HepG2 (cell line): Measurements from ENCODE around the gene SUMO4. TPM values are rescaled to one million over a fixed set of nuclear protein-coding genes. Genes with fewer than 3 reads are reported as not detected.

Experiments used
- ATAC-seq: fragments of 200-7000 bp; cut with Tn5 transposase; 3 replicates; pipeline ENCODE4 v1.9.1; 2020; ENCODE audit warnings: mild to moderate bottlenecking, moderate library complexity
- BruUV-seq: library from RNA; stranded (reverse); fragments of 400-500 nt; replicated peaks from 2 replicates; lab custom pipeline; 2021; lab: Mats Ljungman, UMichigan
- CTCF ChIA-PET: fragments of 300-600 bp; formaldehyde crosslinking; extraction: SDS; loops from one replicate; lab custom pipeline; 2021; ENCODE audit warnings: low total read pairs, inconsistent platforms, low intra/inter-chr PET ratio; lab: Yijun Ruan, JAX
- POLR2A ChIA-PET: fragments of 350-600 bp; sonication (Branson Sonifier 250); formaldehyde crosslinking; loops from one replicate; lab custom pipeline; 2020; ENCODE audit warnings: antibody characterized with exemption, inconsistent platforms; lab: Yijun Ruan, JAX
- DNase-seq: peaks from one replicate; pipeline ENCODE4 v3.0.0-alpha.2; 2015; ENCODE audit warnings: low spot score
- FAIRE-seq: peaks from 3 replicates; lab custom pipeline; 2011; peaks lifted over from hg19 to GRCh38; lab: Jason Lieb, UNC
- H2AFZ ChIP-seq: one replicate; pipeline ENCODE4 v1.6.1; 2011; ENCODE audit warnings: low read length, inconsistent platforms
- H3K27ac ChIP-seq: fragments of 300-600 bp; 3 replicates; pipeline ENCODE4 v1.8.0; 2011; ENCODE audit warnings: mixed run types, mild to moderate bottlenecking, mixed read lengths, low read length, inconsistent platforms; ENCODE audit not compliant: insufficient read depth; ENCODE audit errors: extremely low read length
- H3K27me3 ChIP-seq, 2 experiments: fragments of 200-600 bp in 1 of 2; 2 replicates in 1 of 2; 3 replicates in 1 of 2; pipeline versions ENCODE4 v1.6.0 to v1.8.0; 2011; ENCODE audit warnings: low read length in 2 of 2, mild to moderate bottlenecking in 2 of 2, moderate library complexity in 2 of 2, inconsistent platforms in 1 of 2; ENCODE audit not compliant: insufficient read depth in 2 of 2, control insufficient read depth in 1 of 2
- H3K36me3 ChIP-seq, 2 experiments: fragments of 200-600 bp in 1 of 2; replicated peaks in 1 of 2; 2 replicates in 1 of 2; 3 replicates in 1 of 2; pipeline versions ENCODE4 v1.5.1 to v1.8.0; 2011; ENCODE audit warnings: low read length in 2 of 2, inconsistent platforms in 1 of 2; ENCODE audit not compliant: insufficient read depth in 2 of 2, control insufficient read depth in 1 of 2
- H3K4me1 ChIP-seq: 2 replicates; pipeline ENCODE4 v1.5.1; 2012; ENCODE audit warnings: low read length, inconsistent platforms; ENCODE audit not compliant: insufficient read depth
- H3K4me2 ChIP-seq: 2 replicates; pipeline ENCODE4 v1.6.0; 2011; ENCODE audit warnings: low read depth, low read length, inconsistent platforms
- H3K4me3 ChIP-seq, 3 experiments: fragments of 200-600 bp in 1 of 3; sonication (generic), shearing (Covaris generic) in 1 of 3; replicated peaks in 1 of 3; 2 replicates each; pipeline ENCODE4 v1.5.1; 2011 to 2016; ENCODE audit warnings: low read length in 3 of 3, inconsistent platforms in 2 of 3, low read depth in 2 of 3, mild to moderate bottlenecking in 2 of 3, control low read depth in 1 of 3, mixed read lengths in 1 of 3; ENCODE audit not compliant: insufficient read depth in 1 of 3
- H3K79me2 ChIP-seq: one replicate; pipeline ENCODE4 v1.6.1; 2011; ENCODE audit warnings: low read length, inconsistent platforms; ENCODE audit not compliant: insufficient read depth
- H3K9ac ChIP-seq: 2 replicates; pipeline ENCODE4 v1.6.0; 2011; ENCODE audit warnings: mild to moderate bottlenecking, low read depth, low read length, inconsistent platforms; ENCODE audit not compliant: insufficient read depth
- H3K9me3 ChIP-seq: 2 replicates; pipeline ENCODE4 v1.5.1; 2012; ENCODE audit warnings: mild to moderate bottlenecking, low read length
- H4K20me1 ChIP-seq: 2 replicates; pipeline ENCODE4 v1.6.0; 2011; ENCODE audit warnings: inconsistent platforms, mild to moderate bottlenecking, low read length, moderate library complexity; ENCODE audit not compliant: insufficient read depth
- HCFC1 ChIP-seq: fragments of 150-350 bp; IDR thresholded peaks from 2 replicates; pipeline ENCODE4 v1.6.1; 2014; ENCODE audit warnings: low read depth, low read length
- KDM6A ChIP-seq: IDR thresholded peaks from 2 replicates; pipeline ENCODE4 v1.6.1; 2016; ENCODE audit warnings: low read depth
- MAZ ChIP-seq, 2 experiments: sonication (generic) in 1 of 2; formaldehyde crosslinking in 1 of 2; IDR thresholded peaks; 2 replicates each; pipeline versions ENCODE4 v1.5.0 to v1.6.1; 2012 to 2020; ENCODE audit warnings: low read depth in 2 of 2, mild to moderate bottlenecking in 2 of 2, borderline replicate concordance in 1 of 2, improper control_type of control experiment in 1 of 2, low read length in 1 of 2, missing genetic modification reagents in 1 of 2, moderate library complexity in 1 of 2
- NPAS2 ChIP-seq: sonication (generic); formaldehyde crosslinking; IDR thresholded peaks from 2 replicates; pipeline ENCODE4 v1.8.0; 2022; ENCODE audit warnings: mild to moderate bottlenecking, missing genetic modification reagents, borderline replicate concordance
- NR2F2 ChIP-seq: IDR thresholded peaks from 2 replicates; pipeline ENCODE4 v1.6.1; 2012; ENCODE audit warnings: low read depth, inconsistent platforms, borderline replicate concordance
- NR2F6 ChIP-seq, 2 experiments: IDR thresholded peaks; 2 replicates each; pipeline ENCODE4 v1.6.1; 2016; ENCODE audit warnings: antibody characterized with exemption in 1 of 2, mild to moderate bottlenecking in 1 of 2
- REPIN1 ChIP-seq: sonication (generic); formaldehyde crosslinking; IDR thresholded peaks from 2 replicates; pipeline ENCODE4 v1.8.0; 2022; ENCODE audit warnings: missing genetic modification reagents, low read depth, mild to moderate bottlenecking, borderline replicate concordance
- RXRB ChIP-seq: IDR thresholded peaks from 2 replicates; pipeline ENCODE4 v1.6.1; 2016; ENCODE audit warnings: borderline replicate concordance, missing genetic modification reagents, missing compliant biosample characterization
- TFDP1 ChIP-seq: IDR thresholded peaks from 2 replicates; pipeline ENCODE4 v1.6.1; 2016; ENCODE audit warnings: missing compliant biosample characterization, missing genetic modification reagents, borderline replicate concordance
- TSC22D2 ChIP-seq: sonication (generic); formaldehyde crosslinking; IDR thresholded peaks from 2 replicates; pipeline ENCODE4 v1.5.1; 2020; ENCODE audit warnings: missing genetic modification reagents, mild to moderate bottlenecking, borderline replicate concordance
- ZMAT3 ChIP-seq: sonication (generic); formaldehyde crosslinking; conservative IDR thresholded peaks from 2 replicates; pipeline ENCODE4 v1.7.0; 2021; ENCODE audit warnings: missing genetic modification reagents
- ZNF292 ChIP-seq: sonication (generic); formaldehyde crosslinking; IDR thresholded peaks from 2 replicates; pipeline ENCODE4 v1.8.1; 2022; ENCODE audit warnings: mild to moderate bottlenecking, low read depth, missing genetic modification reagents, borderline replicate concordance
- ZNF34 ChIP-seq: sonication (generic); formaldehyde crosslinking; IDR thresholded peaks from 2 replicates; pipeline ENCODE4 v1.4.0; 2020; ENCODE audit warnings: mild to moderate bottlenecking, missing genetic modification reagents, borderline replicate concordance
- ZNF598 ChIP-seq: sonication (generic); formaldehyde crosslinking; IDR thresholded peaks from 2 replicates; pipeline ENCODE4 v1.5.1; 2020; ENCODE audit warnings: mild to moderate bottlenecking, missing genetic modification reagents, borderline replicate concordance
- ZNF639 ChIP-seq: conservative IDR thresholded peaks from 2 replicates; pipeline ENCODE4 v1.6.1; 2018; ENCODE audit warnings: missing genetic modification reagents
- ZNF773 ChIP-seq: sonication (generic); formaldehyde crosslinking; IDR thresholded peaks from 2 replicates; pipeline ENCODE4 v1.4.0; 2020; ENCODE audit warnings: missing genetic modification reagents, borderline replicate concordance
- ZSCAN31 ChIP-seq: sonication (generic); formaldehyde crosslinking; IDR thresholded peaks from 2 replicates; pipeline ENCODE4 v1.5.0; 2020; ENCODE audit warnings: low read depth, mild to moderate bottlenecking, missing genetic modification reagents
- WGBS: methylation state at CpG from one replicate; pipeline ENCODE4 v1.1.6; 2017; ENCODE audit warnings: low lambda C conversion rate; 5-methylcytosine and 5-hydroxymethylcytosine counted together
- in situ Hi-C: cut with HindIII; loops from 2 replicates; pipeline ENCODE4 v1.10.0; 2017; ENCODE audit warnings: low pct_unique_long_range_greater_than_20kb; ENCODE audit not compliant: extremely low pct_ligation_motif_present
- intact Hi-C: fragments of 100-400 bp; cut with micrococcal nuclease; formaldehyde crosslinking; loops from one replicate; pipeline ENCODE4 v1.10.0; 2022; ENCODE audit not compliant: unreplicated experiment
- polyA plus RNA-seq, 8 experiments: library from polyadenylated mRNA; depleted of rRNA in 3 of 8; stranded (reverse) in 7 of 8; unstranded in 1 of 8; fragments of >200 nt; fragmentation: Illumina TruSeq in 4 of 8; extraction: Trizol in 4 of 8; gene quantifications; 2 replicates each; pipeline versions ENCODE4 v1.2.1 to v1.2.3, GENCODE V29; 2011 to 2016; ENCODE audit warnings: low read depth in 4 of 8, missing spikeins in 1 of 8, mixed read lengths in 1 of 8; ENCODE audit not compliant: insufficient read depth in 1 of 8
- total RNA-seq, 5 experiments: library from RNA; depleted of rRNA; stranded (reverse); fragments of >200 nt; fragmentation: Illumina TruSeq; extraction: Trizol; gene quantifications; 2 replicates each; pipeline ENCODE4 v1.2.3, GENCODE V29; 2016; ENCODE audit warnings: low read depth in 1 of 5

The SUMO4 gene
- total and polyA plus RNA-seq, 2 of the 13 experiments (the other 11 are each of a cell fraction or from before 2014, with no cell fraction given) = 0.22 to 1.2 TPM

- in situ Hi-C loops (loop anchor here (10.0 kb wide), 1 partner anchor 857 kb away; no protein-coding TSS in a partner anchor), intact Hi-C loops (loop anchor here (1.0 to 5.0 kb wide), 6 partner anchors 85 to 855 kb away; no protein-coding TSS in a partner anchor)
- H3K9ac ChIP-seq = no peak overlapping the region
- H3K79me2 ChIP-seq = no peaks in the 10 kb centered on the region
- H3K27ac ChIP-seq = no peak overlapping the region
- BruUV-seq = no TSS peak
- H3K4me3 ChIP-seq = 0 out of 6 replicates have a peak overlapping the region, but pooled peaks of 1 of the 3 experiments have one; percentile 22
- WGBS = 12% methylated on average over 19 of the region's 19 CpGs
- no peak overlapping the region for H2AFZ ChIP-seq
- peak overlapping the region; percentile 59 for H3K4me2 ChIP-seq
- H3K27me3 ChIP-seq = peaks cover 4 to 20% of the 10 kb centered on the region in 2 experiments; a peak in 4 of 5 replicates
- peak; percentile 83 for DNase-seq
- ATAC-seq = peak; percentile 95
- ChIA-PET POLR2A (interaction anchor here (1.6 kb wide), 1 partner anchor 401 kb away, joined by 4 read pairs; no protein-coding TSS in a partner anchor), CTCF (interaction anchor here (0.7 to 2.7 kb wide), 5 partner anchors 85 to 404 kb away, joined by 3 to 37 read pairs (median 11); no protein-coding TSS in a partner anchor)
- H4K20me1 ChIP-seq = no peaks in the 10 kb centered on the region
- H3K36me3 ChIP-seq = no peaks in the 10 kb centered on the region
- no peaks in the 10 kb centered on the region for H3K9me3 ChIP-seq
- FAIRE-seq = peak; percentile 98
- peaks cover 18% of the 10 kb centered on the region for H3K4me1 ChIP-seq
- TF ChIP-seq ZNF773 (CRISPR knock-in tag) = no peak
- no peak for TF ChIP-seq TFDP1 (CRISPR knock-in tag)
- TF ChIP-seq NR2F2 = 0 out of 2 replicates have a peak, but pooled peaks have one; percentile 18
- peak; percentile 24; the same call in 1 of the 2 replicates for TF ChIP-seq HCFC1
- TF ChIP-seq ZNF34 (CRISPR knock-in tag) = peak; percentile 78; the same call in 1 of the 2 replicates
- TF ChIP-seq ZSCAN31 (CRISPR knock-in tag) = no peak
- TF ChIP-seq ZNF639 (CRISPR knock-in tag) = no peak
- no peak for TF ChIP-seq KDM6A (CRISPR knock-in tag)
- peak; percentile 87 for TF ChIP-seq NR2F6 (IDR thresholded peaks at IDR 0.05)
- peak; percentile 96 for TF ChIP-seq NR2F6 (CRISPR knock-in tag; IDR thresholded peaks at IDR 0.05)
- no peak for TF ChIP-seq NPAS2 (CRISPR knock-in tag)
- TF ChIP-seq TSC22D2 (CRISPR knock-in tag) = peak; percentile 90; the same call in 1 of the 2 replicates
- no peak for TF ChIP-seq MAZ (IDR thresholded peaks at IDR 0.05; ENCODE audit: borderline replicate concordance, low read depth, low read length)
- peak; percentile 47; the same call in 1 of the 2 replicates for TF ChIP-seq MAZ (CRISPR knock-in tag; IDR thresholded peaks at IDR 0.05; ENCODE audit: low read depth)
- peak; percentile 91 for TF ChIP-seq REPIN1 (CRISPR knock-in tag)
- TF ChIP-seq ZNF292 (CRISPR knock-in tag) = peak; percentile 57; the same call in 1 of the 2 replicates
- peak; percentile 23; the same call in 1 of the 2 replicates for TF ChIP-seq ZNF598 (CRISPR knock-in tag)
- TF ChIP-seq RXRB = peak; percentile 63; the same call in 1 of the 2 replicates
- TF ChIP-seq ZMAT3 (CRISPR knock-in tag) = no peak
These were observed 32.1 kb downstream of the SUMO4 start for GRCh38 chr6:149431905-149432775.
